Sigmoid colon (tissue), 4 donors: ENCODE data around the gene SMIM20.

Experiments
- POLR2A ChIP-seq, 2 donors: fragments of 450-650 bp; IDR thresholded peaks; one replicate each; pipeline ENCODE4 v1.6.1; 2016; ENCODE audit warnings: antibody characterized with exemption in 2 of 2, mild to moderate bottlenecking in 2 of 2, moderate library complexity in 2 of 2
- POLR2AphosphoS5 ChIP-seq, 4 donors: sonication (generic); formaldehyde crosslinking; IDR thresholded peaks; one replicate each; pipeline ENCODE4 v1.6.1; 2017; ENCODE audit warnings: antibody characterized with exemption in 4 of 4

- TF ChIP-seq POLR2A (IDR thresholded peaks at IDR 0.05), result no peak
- no peak for TF ChIP-seq POLR2AphosphoS5 (IDR thresholded peaks at IDR 0.05)
Measured at GRCh38 chr4:25956260-25956659, 42.2 kb downstream of the SMIM20 start.
